ENCODE results near the gene WDR18. TPM values are rescaled to one million over a fixed set of nuclear protein-coding genes. Genes with fewer than 3 reads are reported as not detected.
A peak's percentile ranks its signal among the peaks of the same experiment; 100 is the strongest.

Gene WDR18, protein sequence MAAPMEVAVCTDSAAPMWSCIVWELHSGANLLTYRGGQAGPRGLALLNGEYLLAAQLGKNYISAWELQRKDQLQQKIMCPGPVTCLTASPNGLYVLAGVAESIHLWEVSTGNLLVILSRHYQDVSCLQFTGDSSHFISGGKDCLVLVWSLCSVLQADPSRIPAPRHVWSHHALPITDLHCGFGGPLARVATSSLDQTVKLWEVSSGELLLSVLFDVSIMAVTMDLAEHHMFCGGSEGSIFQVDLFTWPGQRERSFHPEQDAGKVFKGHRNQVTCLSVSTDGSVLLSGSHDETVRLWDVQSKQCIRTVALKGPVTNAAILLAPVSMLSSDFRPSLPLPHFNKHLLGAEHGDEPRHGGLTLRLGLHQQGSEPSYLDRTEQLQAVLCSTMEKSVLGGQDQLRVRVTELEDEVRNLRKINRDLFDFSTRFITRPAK
- total RNA-seq (2014; rRNA removed): 44.2 and 53.6 TPM in 2 replicates
- polyA plus RNA-seq (2012): 38.2 TPM

DNA sequence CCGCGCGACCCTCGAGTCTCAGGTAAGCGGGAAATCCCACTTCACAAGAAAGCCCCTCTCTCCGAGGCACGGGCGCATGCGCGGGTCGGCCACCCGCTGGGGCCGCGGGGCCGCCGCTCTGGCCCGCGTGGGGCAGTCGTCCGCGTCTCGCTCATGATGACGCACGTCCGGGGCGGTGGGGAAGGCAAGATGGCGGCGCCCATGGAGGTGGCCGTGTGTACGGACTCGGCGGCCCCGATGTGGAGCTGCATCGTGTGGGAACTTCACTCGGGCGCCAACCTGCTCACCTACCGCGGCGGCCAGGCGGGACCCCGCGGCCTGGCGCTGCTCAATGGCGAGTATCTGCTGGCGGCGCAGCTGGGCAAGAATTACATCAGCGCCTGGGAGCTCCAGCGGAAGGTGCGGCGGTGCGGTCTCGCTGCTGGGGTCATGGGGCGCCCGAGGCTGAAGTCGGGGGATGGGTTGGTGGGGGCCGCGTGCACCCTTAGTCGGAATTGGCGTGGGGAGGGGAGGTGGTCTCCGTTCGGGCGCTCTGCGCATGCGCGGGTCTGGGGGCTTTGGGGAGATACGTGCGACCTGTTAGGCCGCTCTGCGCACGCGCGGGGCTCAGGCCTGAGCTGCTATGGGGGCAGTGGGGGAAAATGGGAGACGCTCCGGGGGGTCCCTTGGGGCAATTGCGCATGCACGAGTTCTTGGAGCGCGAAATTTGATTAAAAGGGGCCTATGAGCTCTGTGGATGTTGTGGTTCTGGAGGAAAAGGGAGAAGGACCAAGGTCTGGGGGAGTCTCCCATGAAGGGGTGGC, at the start of gene WDR18:
TSS of gene WDR18 (plus strand) at position 181 of the 803 bp plus-strand sequence. CDS start at position 190, 9 bp downstream.
- peak; percentile 83 for DNase-seq (ENCODE audit: low read depth)

DNA sequence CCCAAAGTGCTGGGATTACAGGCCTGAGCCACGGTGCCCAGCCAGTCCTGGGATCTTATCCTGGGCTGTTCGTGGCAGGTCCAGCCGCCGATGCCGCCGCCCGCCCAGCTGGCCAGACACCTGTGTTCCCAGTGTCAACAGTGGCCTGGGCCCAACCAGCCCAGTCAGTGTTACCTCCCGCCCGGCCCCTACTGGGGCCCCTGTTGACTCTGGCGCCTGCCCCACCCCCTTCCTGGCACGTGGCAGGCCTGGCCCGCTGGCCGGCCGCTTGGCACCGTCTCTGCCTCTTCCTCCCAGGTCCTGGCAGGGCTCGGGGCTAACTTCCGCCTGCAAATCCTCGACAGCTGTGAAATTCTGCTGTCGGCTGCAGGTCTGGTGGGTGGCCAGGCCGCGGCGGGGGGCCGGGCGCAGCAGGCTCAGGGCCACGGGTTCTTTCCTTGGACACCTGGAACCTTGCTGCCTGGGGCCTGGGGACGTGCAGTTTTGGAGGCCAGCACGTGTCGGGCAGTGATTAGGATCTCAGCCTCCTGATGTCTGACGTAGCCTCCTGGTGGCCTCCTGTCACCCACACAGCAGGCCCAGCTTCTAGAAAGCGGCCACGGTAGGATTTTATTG, 49.2 kb upstream of the WDR18 start:
- DNase-seq (ENCODE audit: low read depth): peak; percentile 43

DNA sequence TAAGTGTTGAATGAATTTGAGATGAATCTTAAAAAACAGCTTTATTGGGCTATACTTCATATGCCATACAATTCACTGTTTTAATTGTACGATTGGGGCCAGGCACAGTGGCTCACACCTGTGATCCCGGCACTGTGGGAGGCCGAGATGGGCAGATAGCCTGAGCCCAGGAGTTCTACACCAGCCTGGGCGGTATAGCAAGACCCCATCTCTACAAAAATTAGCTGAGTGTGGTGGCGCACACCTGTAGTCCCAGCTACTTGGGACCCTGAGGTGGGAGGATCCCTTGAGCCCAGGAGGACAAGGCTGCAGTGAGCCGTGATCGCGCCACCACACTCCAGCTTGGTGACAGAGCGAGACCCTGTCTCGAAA, 48.0 kb upstream of the WDR18 start:
- DNase-seq (ENCODE audit: low read depth): no peak

DNA sequence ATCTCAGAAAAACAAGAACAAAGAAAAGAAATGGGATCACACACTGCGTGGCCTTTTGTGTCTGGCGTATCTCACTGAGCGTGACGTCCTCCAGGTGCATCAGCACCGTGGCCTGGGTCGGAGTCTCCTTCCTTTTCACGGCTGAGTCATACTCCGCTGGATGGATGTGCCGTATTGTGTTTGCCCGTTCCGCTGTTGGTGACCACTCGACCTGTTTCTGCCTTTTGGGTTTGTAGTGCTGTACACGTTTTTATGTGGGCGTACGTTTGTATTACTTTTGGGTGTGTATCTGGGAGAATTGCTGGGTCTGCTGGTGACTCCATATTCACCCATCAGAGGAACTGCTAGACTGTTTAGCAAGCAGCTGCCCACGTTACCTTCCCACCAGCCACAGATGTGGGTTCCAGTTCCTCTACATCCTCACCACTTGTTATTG, 46.9 kb upstream of the WDR18 start:
- DNase-seq (ENCODE audit: low read depth): no peak

DNA sequence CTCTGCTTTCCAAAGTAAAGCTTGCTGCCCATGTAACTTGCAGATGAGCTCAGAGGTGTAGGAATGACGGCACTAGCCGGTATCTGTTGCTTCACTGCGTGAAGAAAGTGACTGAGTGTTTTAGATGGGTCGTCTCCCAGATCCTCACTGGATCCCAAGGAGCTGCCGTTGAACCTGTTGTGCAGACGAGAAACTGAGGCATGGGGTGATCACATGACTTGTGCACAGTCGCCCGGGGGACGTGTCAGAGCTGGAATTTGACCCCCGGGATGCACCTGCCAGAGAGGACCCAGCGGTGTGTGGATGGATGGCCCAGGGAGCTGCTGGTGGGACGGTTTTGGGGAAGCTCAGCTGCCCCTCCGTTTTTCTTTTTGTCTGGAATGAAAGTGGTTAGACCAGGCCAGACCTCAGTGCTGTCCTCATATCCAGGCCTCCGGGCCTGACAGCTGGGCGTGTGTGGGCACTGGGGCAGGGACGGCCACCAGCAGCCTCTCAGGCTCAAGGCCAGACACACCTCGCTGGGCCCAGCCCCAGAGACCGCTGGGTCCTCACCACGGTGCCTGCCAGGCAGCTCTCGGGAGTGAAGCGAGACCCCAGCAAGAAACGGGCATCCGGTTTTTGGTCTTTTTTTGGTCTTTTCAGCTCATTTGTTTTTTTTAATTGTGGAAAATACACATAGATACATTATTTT, 45.8 kb upstream of the WDR18 start:
- DNase-seq (ENCODE audit: low read depth): no peak

DNA sequence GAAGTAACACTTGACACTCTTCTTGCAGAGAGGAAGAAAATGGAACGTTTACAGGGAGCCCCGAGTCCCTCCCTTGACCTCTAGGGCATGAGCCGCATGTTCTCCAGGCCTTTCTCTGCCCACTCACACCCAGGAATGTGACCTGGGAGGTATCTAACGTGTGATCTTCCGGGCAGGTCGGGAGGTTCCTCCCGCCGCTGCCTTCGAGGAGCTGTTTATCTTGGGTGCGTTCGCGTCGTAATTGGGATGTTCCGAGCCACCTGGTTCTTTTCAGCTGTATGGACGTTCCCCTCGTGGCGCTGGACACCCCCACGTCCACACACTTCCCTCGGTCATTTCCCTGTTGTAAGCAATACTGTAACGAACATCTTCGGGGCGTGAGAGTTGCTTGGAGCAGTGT, 44.7 kb upstream of the WDR18 start:
- DNase-seq (ENCODE audit: low read depth): no peak

DNA sequence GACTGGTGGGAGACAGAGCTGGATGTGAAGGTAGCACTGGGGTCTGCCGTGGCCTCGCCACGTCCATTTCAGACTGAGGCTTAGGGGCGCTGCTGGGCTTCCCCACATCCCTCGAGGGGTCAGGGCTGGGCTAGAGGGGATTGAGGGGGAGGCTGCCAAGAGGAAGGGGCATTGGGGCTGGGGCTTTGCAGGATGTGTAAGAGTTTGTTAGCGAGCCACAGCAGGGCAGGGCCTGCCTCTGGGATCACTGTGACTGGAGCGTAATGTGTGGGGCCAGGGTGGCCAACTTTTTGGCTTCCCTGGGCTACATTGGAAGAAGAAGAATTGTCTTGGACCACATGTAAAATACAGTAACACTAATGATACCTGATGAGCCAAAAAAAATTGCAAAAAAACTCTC, 44.2 kb upstream of the WDR18 start:
- no peak for DNase-seq (ENCODE audit: low read depth)

DNA sequence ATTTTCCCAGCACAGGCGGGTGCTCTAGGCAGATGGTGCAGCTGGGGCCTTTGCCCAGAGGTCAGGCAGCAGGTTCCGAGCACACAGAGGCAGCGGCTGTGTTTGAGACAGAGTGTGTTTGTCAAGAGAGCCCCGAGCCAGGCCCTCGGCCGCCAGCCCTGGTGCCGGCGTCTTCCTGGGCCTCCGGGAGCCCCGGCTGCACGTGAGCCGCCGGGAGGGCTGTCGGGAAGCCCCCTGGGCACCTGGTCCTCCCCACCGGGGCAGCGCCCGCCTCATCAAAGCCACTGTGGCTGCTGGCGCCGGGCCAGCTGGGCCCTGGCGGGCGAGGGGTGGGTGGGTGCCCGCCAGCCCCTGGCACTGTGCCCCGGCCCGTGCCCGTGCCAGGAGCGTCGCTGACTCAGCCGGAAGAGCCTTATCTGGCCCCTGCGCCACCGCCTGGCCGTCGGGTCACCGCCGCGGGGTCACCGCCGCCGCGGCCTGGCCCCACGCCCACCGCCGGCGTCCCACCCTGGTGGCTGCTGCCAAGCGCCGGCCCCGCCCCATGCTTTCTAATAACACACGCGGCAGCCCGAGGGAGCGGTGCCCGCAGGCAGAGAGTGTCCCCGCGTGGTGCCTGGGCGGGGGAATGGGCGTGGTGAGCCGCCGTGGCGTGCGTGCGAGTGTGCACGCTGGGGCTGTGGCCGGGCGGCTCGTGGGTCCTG, 43.4 kb upstream of the WDR18 start:
- DNase-seq (ENCODE audit: low read depth): peak; percentile 72

DNA sequence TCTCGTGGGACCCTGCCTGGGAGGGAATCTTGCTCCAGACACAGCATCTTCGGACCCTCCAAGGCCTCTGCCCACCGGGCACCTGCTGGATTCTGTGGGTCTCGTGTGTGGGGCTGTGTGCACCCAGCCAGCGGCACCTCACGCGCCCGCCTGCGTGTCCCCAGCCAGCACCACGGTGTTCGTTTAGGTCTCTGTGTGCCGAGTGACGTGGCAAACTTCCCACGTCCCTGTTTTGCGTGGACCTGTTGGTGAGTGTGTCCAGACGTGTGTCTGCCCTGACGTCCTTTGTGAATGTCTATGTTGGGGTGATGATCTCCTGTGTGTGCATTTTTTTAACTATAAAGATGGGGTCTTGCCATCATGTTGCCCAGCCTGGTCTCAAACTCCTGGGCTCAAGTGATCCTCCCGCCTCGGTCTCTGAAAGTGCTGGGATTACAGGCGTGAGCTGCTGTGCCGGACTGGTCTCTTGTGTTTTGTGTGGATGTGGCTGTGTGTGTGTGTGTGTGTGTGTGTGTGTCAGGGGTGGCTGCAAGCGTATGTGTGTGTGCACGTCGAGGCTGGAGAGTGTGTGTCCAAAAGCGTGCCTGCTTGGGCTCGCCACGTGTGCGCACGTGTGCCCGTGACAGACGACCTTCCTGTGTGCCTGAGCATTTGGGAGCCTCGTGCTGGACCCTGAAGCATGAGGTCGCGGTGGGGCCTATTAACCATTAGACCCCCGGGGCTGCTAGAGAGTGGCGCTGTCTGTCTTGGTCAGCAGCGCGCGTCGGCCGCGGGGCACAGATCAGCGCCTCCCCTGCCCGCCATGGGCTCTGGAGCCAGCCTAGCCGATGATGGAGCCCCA, 42.6 kb upstream of the WDR18 start:
- no peak for DNase-seq (ENCODE audit: low read depth)

DNA sequence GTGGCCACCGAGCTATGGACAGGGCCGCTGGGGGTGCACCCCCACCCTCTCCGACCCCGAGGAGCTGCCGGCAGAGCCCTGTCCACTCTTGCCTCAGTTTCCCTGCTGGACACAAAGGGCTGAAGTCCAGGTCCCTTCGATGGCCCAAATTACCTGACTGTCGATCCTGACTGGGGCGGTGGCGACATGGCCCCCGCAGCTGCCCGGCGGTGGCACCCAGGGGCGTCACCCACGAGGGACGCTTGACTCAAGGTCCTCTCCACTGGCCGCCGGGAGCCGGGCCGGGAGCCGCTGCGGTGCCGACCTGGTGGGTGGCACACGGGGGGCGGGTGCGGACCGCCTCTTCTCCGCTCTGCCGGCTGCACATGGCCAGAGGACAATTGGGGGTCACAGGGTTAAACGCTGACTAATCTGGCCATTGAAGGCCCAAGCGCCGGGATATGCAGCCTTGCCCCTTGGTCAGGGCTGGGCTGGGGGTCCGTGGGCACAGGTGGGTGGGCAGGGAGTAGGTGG, 42.0 kb upstream of the WDR18 start:
- DNase-seq (ENCODE audit: low read depth): no peak

DNA sequence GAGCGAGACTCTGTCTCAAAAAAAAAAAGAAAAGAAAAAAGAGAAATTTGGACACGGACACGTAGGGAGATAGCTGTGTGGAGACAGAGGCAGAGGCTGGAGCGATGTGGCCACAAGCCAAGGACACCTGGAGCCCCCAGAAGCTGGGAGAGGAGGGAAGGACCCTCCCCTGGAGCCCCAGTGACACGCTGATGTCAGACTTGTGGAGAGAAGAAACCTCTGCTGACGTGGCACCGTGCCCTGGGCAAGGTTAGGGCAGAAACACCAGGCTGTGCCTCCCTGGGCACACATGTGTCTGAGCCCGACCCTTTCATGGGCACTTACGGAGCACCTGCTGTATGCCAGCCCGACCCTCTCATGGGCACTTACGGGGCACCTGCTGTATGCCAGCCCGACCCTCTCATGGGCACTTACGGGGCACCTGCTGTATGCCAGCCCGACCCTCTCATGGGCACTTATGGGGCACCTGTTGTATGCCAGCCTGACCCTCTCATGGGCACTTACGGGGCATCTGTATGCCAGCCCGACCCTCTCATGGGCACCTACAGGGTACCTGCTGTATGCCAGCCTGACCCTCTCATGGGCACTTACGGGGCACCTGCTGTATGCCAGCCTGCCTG, 40.5 kb upstream of the WDR18 start:
- no peak for DNase-seq (ENCODE audit: low read depth)

DNA sequence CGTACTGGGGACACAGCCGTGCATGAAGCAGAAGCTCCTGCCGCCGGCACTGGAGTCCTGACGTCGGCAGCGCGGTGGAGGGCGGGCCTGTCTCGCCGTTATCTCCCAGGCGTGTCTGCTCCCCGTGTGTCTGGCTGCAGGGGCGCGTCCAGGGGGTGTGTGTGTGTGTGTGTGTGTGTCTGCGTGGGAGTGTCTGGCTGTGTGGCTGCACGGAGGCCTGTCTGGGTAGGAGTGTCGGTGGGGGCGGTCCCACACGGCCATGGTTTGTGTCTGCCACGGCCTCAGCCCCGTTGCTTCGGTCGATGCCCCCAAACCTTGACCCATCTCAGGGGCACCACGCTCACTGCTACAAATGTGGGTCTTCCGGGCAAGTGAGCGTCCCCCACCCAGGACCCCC, 40.0 kb upstream of the WDR18 start:
- no peak for DNase-seq (ENCODE audit: low read depth)

DNA sequence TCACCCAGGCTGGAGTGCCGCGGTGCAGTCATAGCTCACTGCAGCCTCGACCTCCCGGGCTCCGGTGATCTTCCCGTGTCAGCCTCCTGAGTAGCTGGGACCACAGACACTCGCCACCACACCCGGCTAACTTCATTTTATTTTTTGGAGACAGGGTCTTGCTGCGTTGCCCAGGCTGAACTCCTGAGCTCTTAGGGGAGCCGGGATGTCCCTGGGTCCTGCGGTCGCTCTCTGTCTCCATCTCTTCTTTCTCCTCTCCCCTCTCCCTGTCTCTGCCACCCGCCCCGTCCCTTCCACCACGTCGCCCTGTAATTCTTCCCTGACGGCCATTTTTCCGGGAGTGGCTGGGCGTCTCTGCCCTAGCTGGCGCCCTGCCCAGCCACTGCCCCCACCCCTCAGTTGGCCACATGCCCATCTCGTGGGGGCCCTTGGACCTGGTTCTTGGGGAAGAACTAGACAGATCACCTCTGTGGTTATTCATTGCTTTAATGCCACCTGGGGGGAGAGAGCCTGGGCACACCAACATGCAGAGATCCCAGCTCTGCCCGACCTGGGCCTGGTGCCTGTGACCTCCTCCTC, 39.4 kb upstream of the WDR18 start:
- no peak for DNase-seq (ENCODE audit: low read depth)

DNA sequence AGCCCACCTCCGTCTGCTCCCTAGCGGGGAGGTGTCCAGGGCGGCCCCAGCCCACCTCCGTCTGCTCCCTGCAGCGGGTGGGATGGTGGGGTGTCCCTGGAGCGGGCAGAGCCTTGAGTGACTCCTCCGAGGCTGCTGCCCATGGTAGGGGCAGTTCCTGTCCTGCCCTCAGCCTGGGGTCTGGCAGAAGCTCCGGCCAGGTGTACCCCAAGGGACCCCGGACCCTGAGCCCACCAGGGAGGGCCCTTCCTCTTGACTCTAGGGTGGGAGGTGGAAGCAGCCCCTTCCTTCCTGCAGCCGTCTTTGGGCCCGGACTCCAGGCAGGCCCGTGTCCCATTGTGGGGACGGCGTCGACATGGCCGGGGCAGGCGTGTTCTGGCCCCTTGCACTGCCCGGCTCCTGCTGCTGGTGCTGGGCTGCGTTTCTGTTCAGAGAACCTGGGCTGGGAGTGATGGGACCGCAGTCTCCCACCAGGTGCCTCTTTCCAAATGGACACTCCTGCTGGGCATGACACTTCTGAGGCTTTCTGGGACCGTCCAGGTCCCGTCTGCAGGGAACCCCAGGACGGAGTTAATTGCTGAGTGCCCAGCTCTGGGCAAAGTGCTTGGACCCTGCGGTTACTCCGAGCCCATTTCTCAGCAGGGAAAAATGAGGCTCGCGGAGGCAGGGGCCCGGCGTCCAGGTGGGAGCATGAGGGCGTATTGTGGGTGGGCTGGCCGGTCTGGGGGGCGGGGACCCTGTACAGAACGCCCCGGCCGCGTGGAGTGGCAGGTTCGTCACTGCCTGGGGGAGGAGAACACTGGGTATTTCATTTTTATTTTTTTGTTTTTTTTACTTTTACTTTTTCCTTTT, 38.5 kb upstream of the WDR18 start:
- DNase-seq (ENCODE audit: low read depth): no peak

DNA sequence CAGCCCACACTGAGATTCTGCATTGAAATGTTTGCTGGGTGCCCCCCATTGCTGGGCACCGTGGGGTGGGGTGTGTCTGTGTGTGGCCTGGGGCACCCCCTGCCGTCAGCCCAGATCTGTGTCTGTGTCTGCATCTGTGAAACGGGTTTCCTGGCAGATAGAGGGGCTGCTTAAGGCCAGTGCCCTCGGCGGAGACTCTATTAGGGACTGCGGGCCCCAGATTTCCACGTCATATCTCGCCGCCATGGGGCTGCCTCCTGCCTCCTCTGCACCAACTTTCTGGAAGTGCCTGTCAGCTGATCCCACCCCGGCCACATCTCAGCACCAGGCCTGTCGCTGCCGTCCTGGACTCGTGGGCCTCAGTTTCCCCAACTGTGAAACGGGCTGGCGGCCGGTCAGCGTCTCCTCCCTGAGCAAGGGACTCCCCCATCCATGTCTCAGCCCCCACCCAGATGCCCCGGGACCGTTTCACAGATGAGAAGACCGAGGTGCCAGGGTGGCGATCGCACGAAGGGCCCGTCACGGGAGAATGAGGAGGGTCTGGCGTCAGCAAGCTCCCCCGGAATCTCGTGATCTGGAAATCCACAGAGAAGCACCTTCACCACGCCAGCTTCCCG, 36.9 kb upstream of the WDR18 start:
- DNase-seq (ENCODE audit: low read depth): no peak

DNA sequence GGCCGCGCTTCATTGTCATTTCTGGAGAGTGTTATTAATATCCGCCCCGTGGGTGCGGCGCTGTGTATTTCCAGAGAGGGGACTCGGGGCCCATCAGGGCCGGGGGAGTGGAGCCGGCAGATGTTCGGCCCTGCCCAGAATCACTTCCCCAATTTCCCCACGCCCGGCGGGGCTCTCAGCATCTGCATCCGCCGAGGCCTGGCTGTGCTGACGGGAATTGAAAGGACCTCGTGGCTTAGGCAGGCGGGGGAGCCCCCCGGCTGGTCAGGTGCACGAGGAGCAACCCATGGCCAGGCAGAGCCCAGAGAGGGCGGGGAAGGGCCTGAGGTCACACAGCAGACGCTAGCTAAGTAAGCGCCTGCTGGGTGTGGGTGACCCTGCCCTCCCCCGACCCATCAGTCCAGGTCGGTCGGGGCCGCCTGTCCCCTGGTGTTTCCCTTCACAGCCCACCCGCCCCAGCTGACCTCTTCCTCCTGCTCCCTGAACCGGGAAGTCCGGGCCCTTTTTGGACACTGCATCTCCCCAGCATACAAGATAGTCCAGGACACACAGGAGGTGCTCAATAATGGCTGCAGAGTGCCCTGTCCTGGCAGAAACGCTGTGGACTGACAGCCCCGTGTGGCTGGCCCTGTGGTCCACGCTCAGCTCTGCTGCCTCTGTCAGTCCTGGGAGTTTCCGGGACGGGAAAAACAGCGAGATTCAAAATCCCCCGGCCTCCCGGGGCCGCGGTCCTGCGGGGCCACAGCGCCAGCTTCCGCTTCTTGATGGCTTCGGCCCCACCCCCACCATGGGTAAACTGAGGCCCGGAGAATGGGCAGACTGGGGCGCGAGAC, 36.2 kb upstream of the WDR18 start:
- DNase-seq (ENCODE audit: low read depth): no peak

Data from LHCN-M2 (cell line).